Gastroesophageal sphincter (tissue), 4 donors: ENCODE data around the gene IMMT. TPM values are rescaled to one million over a fixed set of nuclear protein-coding genes. Genes with fewer than 3 reads are reported as not detected.

Source experiments
- ATAC-seq: fragments of 150-250 bp; one replicate; pipeline ENCODE4 v1.9.1; 2016; ENCODE audit warnings: mild to moderate bottlenecking, moderate library complexity
- H3K27ac ChIP-seq, 4 donors: fragments of 200-600 bp; sonication (generic) in 3 of 4; 1 replicate in 3 of 4; 2 replicates in 1 of 4; pipeline ENCODE4 v1.5.1; 2016 to 2019
- H3K27me3 ChIP-seq: fragments of 200-600 bp; sonication (generic); one replicate; pipeline ENCODE4 v1.5.1; 2019
- H3K36me3 ChIP-seq, 2 donors: fragments of 200-600 bp; sonication (generic); one replicate each; pipeline ENCODE4 v1.5.1; 2019; ENCODE audit warnings: control low read depth in 1 of 2
- H3K4me1 ChIP-seq, 3 donors: fragments of 200-600 bp; sonication (generic); 1 replicate in 2 of 3; 2 replicates in 1 of 3; pipeline ENCODE4 v1.5.1; 2016 to 2019; ENCODE audit warnings: control low read depth in 2 of 3
- H3K4me3 ChIP-seq, 2 donors: fragments of 200-600 bp; sonication (generic); one replicate each; pipeline ENCODE4 v1.5.1; 2019; ENCODE audit warnings: mild to moderate bottlenecking in 1 of 2, moderate library complexity in 1 of 2
- H3K9me3 ChIP-seq, 3 donors: fragments of 200-600 bp; sonication (generic); one replicate each; pipeline ENCODE4 v1.5.1; 2017 to 2019; ENCODE audit warnings: control low read depth in 2 of 3
- CTCF ChIP-seq, 4 experiments: fragments of 200-600 bp in 2 of 4; fragments of 450-650 bp in 2 of 4; sonication (generic) in 1 of 4; IDR thresholded peaks; one replicate each; pipeline ENCODE4 v1.5.1; 2017 to 2019; ENCODE audit warnings: antibody characterized with exemption in 4 of 4, mild to moderate bottlenecking in 2 of 4, moderate library complexity in 2 of 4
- EP300 ChIP-seq: sonication (generic); formaldehyde crosslinking; IDR thresholded peaks from one replicate; pipeline ENCODE4 v1.6.1; 2017; ENCODE audit warnings: antibody characterized with exemption, mild to moderate bottlenecking
- POLR2A ChIP-seq, 2 donors: fragments of 450-650 bp; IDR thresholded peaks; one replicate each; pipeline ENCODE4 v1.6.1; 2017; ENCODE audit warnings: antibody characterized with exemption in 2 of 2, mild to moderate bottlenecking in 2 of 2, moderate library complexity in 1 of 2
- POLR2AphosphoS5 ChIP-seq: sonication (generic); formaldehyde crosslinking; IDR thresholded peaks from one replicate; pipeline ENCODE4 v1.6.1; 2017; ENCODE audit warnings: antibody characterized with exemption
- WGBS, 2 donors: methylation state at CpG; one replicate each; pipeline ENCODE4 v1.1.5; 2018; ENCODE audit warnings: low coverage in 1 of 2; 5-methylcytosine and 5-hydroxymethylcytosine counted together
- total RNA-seq, 4 donors: library from RNA; depleted of rRNA; stranded (reverse); fragments of >200 nt; gene quantifications; one replicate each; pipeline ENCODE4 v1.1.0, GENCODE V29; 2016

The IMMT gene
- total RNA-seq, 4 donors from 2014 or later, result 57.3 to 72.3 (median 63.1) TPM

DNA sequence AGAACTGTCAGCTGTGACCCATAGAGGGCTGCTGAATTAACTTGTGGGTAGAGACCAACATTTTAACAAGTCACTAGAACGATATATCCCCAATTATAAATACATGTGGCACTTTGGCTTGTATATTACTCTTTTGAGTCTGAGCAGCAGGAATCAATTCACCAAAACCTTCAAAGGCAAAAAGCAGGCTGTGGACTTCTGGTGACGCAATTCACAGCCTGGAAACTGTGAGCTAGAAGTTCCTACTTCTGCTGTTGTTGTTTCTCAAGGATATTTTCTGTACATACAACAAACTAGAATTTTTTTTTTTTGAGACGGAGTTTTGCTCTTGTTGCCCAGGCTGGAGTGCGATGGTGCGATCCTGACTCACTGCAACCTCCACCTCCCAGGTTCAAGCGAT is 52.0 kb downstream of the IMMT start:
- no peak for TF ChIP-seq POLR2AphosphoS5
- TF ChIP-seq POLR2A (IDR thresholded peaks at IDR 0.05), result no peak
- no peak for TF ChIP-seq CTCF (IDR thresholded peaks at IDR 0.05)
- no peak for TF ChIP-seq EP300
- Histone ChIP-seq H3K36me3 (peaks cover 0 to 100% of the 10 kb centered on the region in 2 donors), H3K27me3 (no peaks in the 10 kb centered on the region), H3K4me1 (no peaks in the 10 kb centered on the region), H3K4me3 (no peak overlapping the region), H3K9me3 (no peaks in the 10 kb centered on the region), H3K27ac (no peak overlapping the region)
- no peak for ATAC-seq
- 65 to 89% methylated on average over 2 to 6 of the region's 6 CpGs for WGBS, 2 donors

GRCh38 chr2:86142436-86143257 is 52.6 kb downstream of the IMMT start:
- H3K36me3 ChIP-seq, result peaks cover 0 to 100% of the 10 kb centered on the region in 2 donors
- H3K4me3 ChIP-seq, result no peak overlapping the region
- WGBS, 2 donors, result 56 to 58% methylated on average over 3 of the region's 3 CpGs

GRCh38 chr2:86140969-86141392 is 54.3 kb downstream of the IMMT start:
- WGBS, 2 donors, result 65 to 83% methylated on average over 4 of the region's 4 CpGs
- Histone ChIP-seq H3K36me3 (peaks cover 5 to 100% of the 10 kb centered on the region in 2 donors), H3K27ac (no peak overlapping the region), H3K4me1 (no peaks in the 10 kb centered on the region), H3K27me3 (no peaks in the 10 kb centered on the region), H3K9me3 (no peaks in the 10 kb centered on the region), H3K4me3 (no peak overlapping the region)
- TF ChIP-seq POLR2AphosphoS5 (no peak), CTCF (IDR thresholded peaks at IDR 0.05) (no peak), POLR2A (IDR thresholded peaks at IDR 0.05) (no peak), EP300 (no peak)
- no peak for ATAC-seq

More at GRCh38 chr2:86142436-86143257, 52.6 kb downstream of the IMMT start:
- ATAC-seq, result no peak
- Histone ChIP-seq H3K27me3 (no peaks in the 10 kb centered on the region), H3K9me3 (no peaks in the 10 kb centered on the region), H3K4me1 (no peaks in the 10 kb centered on the region), H3K27ac (no peak overlapping the region)
- TF ChIP-seq POLR2AphosphoS5 (no peak), EP300 (no peak), POLR2A (IDR thresholded peaks at IDR 0.05) (no peak), CTCF (IDR thresholded peaks at IDR 0.05) (no peak)

DNA sequence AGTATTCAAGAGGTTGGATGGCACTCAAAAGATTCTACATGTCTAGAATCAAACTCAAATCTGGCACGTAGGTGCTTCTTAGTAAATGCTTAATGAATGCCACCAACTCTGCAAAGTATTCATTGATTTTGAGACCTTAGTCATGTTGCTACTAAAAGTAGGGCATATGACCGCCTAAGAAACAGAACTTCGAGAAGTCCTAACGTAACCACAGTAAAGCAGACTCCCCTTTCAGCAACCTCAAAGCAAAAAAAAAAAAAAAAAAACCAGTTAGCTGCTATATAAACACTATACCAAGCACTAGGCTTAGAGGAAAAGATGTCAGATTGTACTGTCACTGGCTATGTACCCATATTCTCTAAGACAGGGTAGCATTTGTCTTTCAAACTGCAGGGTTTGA is 55.3 kb downstream of the IMMT start:
- Histone ChIP-seq H3K4me1 (no peaks in the 10 kb centered on the region), H3K9me3 (no peaks in the 10 kb centered on the region), H3K36me3 (peaks cover 7 to 100% of the 10 kb centered on the region in 2 donors), H3K27ac (no peak overlapping the region), H3K27me3 (no peaks in the 10 kb centered on the region), H3K4me3 (no peak overlapping the region)
- no peak for TF ChIP-seq EP300
- WGBS, 2 donors, result 85 to 88% methylated on average over 4 of the region's 4 CpGs
- ATAC-seq, result no peak

- Histone ChIP-seq H3K9me3 (no peaks in the 10 kb centered on the region), H3K27ac (no peak overlapping the region), H3K36me3 (peaks cover 15 to 100% of the 10 kb centered on the region in 2 donors), H3K27me3 (no peaks in the 10 kb centered on the region), H3K4me1 (no peaks in the 10 kb centered on the region), H3K4me3 (no peak overlapping the region)
- TF ChIP-seq CTCF (IDR thresholded peaks at IDR 0.05) (no peak), POLR2AphosphoS5 (no peak), POLR2A (IDR thresholded peaks at IDR 0.05) (no peak), EP300 (no peak)
- 84 to 100% methylated on average over 2 to 7 of the region's 7 CpGs for WGBS, 2 donors
- no peak for ATAC-seq
These were observed 56.3 kb downstream of the IMMT start for GRCh38 chr2:86138736-86139625.
